GM04504 (cell line): ENCODE data around the gene COMMD2.
A peak's percentile ranks its signal among the peaks of the same experiment; 100 is the strongest.

Experiments used
- DNase-seq: peaks from one replicate; pipeline ENCODE4 v3.0.0-alpha.2; 2012; ENCODE audit warnings: low read depth

The COMMD2 gene

DNA sequence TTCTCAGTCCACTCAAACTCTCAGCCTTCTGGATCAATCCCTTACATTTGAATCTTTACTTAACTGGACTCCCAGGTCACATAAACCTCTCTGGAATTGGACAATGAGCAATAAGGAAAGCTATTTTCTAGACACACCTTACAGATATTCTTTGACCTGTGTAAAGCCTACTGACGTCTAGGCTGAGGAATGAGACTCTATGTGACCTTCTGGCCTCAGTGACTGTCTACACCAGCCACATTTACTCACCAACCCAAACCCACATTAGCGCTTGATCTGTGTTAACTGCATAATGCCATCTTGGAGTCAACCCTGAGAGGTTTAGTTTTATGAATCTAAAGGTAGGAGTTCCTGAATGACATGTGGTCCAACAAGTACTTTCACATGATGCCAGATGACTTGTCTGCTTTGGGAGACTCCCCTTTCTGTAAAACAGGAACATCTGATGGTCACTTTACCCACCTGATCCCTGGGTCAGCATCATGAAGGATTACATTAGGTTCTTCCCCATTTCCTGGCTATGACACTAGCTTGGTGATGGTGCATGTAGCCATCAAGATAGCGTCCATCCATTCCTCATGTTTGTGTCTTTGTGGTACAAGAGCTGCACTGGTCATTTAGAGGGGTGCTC, 11.4 kb upstream of the COMMD2 start:
- DNase-seq, result no peak

DNA sequence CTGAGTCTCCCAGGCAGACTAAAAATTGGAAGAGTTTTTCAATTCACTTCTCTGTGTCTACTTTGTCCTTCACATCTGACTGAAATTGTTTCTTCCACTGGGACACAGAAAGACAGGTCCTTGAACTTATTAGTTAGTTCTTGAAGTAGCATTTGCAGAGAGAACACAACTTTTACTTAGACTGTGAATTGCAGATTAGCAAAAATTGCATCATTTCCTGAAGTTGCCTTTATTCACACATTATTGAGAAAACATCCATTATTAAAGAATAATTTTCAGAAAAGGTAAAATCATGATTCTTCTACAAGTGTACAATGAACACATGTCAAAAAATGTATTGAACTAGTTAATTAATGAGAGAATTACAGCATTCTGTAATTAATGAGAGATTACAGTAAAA, 1.4 kb upstream of the COMMD2 start:
- no peak for DNase-seq

DNA sequence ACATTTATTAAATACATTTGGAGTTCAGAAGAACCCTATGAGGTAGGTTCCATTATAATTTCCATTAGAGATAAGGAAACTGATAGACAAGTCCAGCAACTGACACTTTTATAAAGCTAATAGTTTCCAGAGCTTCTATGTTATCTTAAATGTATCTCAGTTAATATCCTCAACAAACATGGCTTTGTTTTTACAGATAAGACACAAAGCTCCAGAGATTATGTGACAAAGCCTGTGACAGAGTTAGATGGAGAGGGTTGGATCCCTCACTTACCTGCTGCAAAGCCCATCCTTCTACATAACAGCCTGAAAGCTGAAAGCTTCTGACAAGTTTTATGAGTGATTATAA, 473 bp upstream of the COMMD2 start:
- DNase-seq, result no peak

DNA sequence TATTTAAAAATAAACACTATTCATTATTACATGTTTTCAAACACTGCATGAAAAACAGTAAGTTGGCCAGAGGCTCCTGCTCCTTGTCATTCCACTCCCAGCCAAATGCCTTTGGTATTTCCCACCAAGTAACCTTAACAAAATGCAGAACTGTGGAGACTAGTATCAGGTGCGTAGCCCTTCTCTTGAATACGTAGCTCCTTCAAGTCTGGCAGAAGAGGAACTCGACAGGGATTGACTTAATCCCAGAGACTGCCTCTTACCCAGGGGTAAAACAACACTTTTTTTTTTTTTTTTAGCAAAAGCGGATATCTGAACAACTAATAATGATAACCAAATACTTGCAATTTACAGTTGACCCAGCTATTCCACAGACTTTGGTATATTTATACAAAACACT, 738 bp downstream of the COMMD2 start:
- no peak for DNase-seq

DNA sequence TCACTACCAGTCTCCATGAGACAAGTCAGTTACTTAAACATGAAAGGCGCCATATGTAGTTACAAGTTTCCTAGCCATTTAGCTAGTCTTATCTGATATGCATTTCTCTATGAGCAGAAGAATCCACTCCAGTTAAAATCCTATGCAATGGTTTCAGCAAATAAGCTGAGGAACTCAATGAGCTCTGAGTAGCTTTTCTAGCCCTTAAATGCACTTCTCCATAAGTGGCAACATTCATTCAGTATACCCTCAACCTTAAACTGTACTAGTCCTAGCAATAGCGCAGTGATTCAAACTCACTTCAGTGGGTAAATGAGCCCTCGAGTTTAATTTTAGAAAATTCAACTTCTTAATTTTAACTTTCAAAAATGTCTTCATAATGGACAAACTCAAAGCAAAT, 7.7 kb downstream of the COMMD2 start:
- DNase-seq, result no peak

DNA sequence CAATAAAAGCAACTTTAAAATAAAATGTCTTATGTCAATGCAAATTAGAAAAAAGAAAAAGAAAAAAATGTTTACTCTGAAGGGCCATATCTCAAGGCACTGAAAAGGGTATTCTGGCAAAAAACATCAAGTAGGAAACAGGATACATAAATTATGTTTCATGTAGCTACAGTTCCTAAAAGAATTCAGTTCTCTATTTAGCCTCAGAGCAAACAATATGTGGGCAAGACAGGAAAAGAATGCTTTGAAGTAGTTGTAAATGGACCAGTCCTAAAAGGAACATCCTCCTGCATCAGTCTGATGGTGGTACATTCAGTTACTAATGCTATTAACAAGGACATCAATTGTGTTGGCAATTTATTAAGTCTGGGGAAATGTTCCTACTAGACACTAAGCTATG, 8.1 kb downstream of the COMMD2 start:
- DNase-seq, result no peak

DNA sequence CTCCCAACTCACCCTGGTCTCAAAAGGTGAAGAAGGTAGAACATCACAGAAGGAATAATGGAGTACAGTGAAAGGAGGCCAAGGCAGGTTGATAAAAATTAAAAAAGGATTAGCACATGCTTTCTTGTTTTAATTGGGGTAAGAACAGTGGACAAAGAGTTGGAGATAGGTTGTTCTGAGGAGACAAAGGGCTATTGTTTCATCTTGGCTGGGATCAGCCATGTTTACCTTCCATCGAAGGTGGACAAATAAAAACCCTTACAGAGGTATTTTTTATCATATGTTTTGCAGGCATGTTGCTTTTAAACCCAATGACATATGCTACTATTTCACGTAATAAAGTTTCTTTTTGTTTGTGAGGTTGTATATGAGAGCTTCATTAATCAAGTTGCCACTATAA, 12.9 kb downstream of the COMMD2 start:
- DNase-seq, result no peak

DNA sequence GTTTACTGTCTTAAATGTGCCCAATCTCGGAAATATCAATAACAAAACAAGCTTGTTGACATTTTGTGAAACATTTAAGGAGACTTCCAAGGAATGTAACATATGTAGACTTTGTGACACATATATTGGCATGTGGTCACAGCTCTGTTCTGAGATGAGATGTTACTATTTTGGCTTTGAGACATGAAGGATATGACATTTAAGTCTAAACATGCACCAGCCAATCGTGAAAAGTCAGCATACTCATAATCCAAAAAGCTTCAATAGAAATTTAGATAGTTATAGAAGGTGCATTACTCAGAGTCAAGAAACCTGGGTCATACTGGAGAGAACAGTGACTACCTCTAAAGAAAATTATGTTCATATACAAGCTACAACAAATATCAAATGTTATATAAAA, 13.4 kb downstream of the COMMD2 start:
- no peak for DNase-seq

DNA sequence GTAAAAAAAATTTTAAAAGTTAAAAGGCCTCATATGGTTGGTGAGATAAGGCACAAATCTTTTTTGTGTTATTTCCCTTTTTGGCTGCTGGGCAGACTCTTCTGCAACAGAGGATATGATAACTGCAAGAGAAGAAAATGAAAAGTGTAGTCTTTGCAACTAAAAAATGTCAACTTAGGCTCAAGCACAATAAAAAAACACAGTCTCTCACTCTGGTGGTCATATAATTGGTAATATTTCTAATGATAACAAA, 15.4 kb downstream of the COMMD2 start:
- DNase-seq, result no peak

DNA sequence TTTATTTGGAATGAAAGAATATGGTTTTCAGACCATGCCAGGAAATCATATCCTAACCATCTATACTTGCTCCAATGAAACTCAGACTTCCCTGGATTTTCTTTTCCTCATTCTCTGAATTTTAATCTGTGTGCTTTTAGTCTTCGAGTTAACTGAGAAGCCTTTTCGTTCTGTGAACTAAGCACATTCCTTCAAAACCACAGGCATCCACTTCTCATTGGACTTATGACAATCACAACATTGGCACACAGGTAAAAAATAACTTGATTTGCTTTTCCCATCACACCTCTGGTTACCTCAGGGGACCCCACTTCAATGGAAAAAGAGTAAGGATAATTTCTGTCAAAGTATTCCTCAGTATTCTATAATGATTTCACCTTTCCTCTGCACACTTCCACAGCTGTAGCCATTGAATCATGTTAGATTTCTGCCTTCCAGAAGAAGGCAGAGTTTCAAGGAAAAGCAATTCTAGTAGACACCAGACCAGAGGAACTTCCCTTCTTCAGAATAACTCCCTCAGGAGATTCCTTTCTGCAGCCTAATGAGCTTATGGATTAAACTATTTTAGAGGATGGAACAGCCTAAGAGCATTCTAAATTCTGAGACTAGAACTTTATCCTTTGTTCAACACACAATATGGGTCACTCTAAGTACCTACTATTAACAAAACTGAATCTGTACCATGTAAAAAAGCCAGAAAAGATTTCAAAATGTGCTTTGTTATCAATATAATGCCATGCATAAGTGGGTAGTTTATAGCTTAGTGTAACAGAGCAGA, 15.9 kb downstream of the COMMD2 start:
- DNase-seq, result no peak

DNA sequence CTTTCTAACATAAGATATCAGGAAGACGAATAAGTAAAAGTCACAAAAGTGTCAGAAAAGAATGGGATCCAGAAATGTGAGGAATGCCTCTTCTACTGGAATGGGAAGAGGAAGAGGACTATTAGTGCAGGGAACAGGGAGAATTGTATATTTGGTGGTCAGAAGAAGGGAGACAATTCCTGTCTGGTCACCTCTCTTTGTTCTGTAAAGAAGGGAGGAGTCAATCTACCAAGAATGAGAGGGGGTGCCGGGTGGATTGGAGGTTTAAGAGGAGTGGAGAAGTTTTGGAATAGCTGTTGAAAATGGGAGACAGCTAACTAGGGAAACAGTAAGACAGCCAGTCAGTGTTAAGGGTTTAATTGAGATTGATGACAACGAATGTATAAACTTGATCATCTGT, 20.1 kb downstream of the COMMD2 start:
- DNase-seq, result no peak

DNA sequence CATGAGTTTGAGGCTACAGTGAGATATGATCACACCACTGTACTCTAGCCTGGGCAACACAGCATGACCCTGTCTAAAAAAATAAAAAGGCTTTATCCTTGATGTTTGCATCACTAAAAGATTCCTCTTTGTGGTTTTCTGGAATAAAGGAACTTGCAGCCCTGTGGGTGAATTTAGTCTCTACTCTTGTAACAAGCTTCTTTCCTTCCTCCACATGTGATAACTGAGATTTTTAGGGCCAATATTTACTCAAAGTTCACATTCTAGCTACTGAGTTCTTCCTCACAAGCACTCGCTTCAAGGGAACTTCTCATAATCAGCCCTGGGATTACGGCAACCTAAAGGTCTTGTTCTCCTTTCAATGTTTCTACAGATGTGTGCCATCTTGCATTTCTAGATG, 24.6 kb downstream of the COMMD2 start:
- DNase-seq, result no peak

DNA sequence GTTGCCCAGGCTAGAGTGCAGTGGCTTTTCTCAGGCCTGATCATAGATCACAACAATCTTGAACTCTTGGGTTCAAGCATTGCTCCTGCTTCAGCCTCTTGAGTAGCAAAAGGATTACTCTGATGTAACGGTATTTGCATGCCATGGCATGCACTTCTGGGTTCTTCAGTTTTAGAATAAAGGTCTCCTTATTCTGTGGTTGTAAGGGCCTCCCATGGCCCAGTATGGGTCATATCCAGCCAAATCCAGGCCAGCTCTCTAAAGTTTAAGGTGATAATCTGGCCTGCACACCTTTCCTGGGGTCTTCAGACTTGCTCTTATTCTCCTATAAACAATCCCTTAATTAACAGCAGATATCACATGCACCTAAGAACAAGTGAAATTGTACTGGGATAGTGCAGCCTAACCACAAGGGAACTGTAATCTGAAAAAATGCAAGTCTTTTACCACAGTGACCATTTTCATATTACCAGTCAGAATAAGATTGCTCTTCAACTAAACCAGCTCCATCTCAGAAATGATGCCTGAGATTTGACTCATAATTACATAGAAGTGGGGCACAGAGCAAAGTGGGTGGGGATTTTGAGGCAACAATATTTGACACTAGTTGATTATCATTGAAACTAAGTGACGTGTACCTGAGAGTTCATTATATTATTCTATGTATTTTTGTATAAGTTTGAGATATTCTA, 25.4 kb downstream of the COMMD2 start:
- DNase-seq, result no peak

DNA sequence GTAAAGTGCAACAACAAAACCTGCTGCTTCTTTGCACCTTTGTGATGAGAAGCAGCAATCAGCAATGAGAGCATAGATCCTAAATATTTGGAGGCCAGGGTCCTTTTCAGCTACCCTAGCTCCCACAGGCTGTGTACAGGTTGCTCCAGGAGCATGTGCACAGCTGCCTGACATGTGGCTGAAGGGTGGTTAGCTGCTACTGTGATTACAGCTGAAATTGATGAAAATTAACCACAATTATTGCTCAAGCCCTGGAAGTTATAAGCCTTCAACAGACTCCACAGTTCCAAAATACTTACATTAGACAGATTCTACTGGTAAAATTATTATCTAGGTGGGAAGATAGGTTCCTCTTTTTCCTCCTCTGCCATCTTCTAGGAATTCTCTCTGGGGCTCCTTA, 28.5 kb downstream of the COMMD2 start:
- DNase-seq, result no peak

DNA sequence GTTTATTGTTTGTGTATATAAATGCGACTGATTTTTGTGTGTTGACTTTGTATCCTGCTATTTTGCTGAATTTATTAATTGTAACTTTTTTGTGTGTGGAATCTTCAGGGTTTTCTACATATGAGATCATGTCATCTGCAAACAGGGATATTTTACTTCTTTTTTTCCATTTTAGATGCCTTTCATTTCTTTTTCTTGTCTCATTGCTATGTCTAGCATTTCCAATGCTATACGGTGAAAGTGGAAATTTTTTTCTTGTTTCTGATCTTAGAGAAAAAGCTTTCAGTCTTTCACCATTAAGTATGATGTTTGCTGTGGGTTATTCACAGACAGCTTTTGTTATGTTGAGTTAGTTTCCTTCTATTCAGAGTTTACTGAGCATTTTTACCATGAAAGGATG, 31.4 kb downstream of the COMMD2 start:
- DNase-seq, result no peak

DNA sequence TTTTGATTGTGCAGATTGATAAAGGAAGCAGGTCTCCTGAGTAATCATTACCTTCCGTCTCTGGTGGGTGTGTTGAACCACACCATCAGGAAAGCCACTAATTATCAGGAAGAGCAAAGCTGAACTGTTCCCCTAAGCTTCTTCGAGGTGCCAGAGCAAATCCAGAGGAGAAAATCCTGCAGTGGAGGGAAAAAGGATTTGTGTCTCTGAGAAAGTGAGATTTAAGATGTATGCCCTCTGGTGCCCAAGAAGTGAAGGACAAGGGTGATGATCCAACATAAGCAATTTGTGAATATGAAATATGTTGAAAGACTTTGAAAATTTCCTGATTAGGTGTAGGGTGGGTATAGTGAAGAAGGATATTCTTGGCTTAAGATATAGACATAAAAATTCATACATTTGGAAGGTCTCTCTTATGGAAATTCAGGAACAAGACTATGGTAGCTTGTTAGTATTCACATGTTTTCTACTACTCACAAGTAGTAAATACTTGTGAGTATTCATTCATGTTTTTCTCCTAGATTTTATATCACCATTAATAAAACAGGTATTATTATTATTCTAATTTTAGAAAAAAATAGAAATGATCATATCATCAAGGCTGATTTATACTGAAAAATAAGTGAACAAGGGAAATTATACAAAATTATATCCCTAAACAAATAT, 34.8 kb downstream of the COMMD2 start:
- no peak for DNase-seq

DNA sequence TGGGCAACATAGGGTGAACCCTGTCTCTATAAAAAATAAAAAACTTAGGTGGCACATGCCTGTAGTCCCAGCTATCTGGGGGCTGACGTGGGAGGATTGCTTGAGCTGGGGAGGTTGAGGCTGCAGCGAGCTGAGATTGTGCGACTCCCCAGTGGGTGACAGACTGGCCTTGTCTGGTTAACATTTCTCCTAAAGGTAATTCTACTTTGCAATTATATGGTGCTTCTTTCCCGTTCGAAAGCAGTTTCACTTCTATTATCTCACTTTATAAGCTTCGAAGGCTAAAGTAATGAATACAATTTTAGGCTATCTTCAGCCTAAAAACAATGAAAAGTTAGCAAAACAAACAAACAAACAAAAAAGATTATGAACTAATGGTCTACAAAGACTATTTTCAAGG, 35.3 kb downstream of the COMMD2 start:
- DNase-seq, result no peak

DNA sequence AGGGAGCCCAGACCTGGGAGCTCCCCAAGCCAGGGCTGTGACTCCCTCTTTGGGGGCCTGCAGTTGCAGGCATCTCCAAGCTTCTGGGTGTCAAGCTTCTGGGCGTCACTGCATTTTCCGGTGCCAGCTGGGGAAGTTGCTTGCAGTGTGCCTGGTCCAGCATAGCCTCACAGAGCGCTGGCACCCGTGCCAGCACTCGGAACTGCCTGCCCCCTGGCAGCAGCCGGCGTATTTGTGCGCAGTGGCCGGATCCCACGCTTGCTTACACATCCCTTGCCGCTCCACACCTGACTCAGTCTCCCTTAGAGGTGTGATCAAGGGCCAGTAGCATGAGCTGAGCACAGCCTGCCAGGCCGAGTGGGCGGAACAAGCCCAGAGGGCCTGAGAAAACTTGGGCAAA, 37.0 kb downstream of the COMMD2 start:
- no peak for DNase-seq

DNA sequence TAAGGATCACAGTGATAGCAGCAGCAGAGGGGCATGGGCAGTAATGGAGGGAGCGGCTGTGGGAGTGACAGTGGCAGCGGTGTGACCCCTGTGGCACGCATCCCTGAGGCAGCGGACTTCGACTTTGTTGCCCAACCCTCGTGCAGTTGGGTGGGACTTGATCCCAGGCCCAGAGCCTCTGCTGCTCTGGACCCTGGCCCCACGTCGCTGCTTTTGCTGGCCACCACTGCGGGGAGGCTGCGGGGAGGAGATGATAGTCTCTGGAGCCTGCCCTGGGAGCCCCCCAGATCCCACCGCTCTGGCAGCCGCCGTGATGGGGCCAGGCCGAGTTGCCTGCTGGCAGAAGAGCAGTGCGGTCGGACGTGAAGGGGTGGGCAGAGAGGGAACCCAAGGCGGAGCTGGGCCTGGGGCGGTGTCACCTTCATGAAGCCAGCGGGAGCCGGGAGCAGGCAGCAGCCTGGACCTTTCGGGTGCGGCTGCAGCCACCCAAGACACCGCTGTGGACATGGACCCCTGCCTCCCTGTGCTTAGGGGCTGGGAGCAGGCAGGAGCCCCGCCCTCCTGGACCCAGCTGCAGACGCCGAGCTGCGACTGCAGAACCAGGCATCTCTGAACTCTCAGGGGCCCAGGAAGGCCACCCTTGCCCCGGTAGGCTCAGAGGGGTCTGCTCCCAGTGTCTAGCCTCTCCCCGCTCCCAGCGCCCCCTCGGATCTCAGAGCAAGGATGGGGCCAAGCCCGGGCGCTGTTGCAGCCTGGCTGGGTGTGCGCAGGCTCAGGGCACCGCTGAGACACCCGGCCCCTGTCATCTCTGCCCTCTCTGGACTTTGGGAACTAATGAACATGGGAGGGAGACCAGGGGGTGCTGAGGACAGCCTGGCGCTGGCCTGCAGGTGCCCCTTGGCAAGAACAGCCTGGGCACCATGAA, 38.3 kb downstream of the COMMD2 start:
- DNase-seq, result no peak

DNA sequence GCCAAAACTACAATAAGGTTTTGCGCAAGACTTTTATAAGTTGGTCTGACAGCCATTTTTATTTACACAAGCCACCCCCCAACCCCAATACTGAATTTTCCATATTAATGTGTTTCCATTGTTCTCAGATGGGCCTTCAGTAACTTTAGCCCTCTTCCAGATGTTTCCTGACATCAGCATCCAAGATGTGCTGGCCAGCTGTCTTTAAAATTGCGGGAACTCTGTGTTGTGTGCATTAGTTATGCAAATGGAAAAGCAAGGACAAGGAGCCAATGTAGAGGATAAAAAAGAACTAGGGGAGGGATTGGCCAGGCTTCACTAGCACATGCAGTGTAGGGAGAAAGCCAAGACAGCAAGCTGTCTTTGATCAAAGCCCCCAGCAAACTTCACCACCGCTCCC, 45.4 kb downstream of the COMMD2 start:
- DNase-seq, result no peak

DNA sequence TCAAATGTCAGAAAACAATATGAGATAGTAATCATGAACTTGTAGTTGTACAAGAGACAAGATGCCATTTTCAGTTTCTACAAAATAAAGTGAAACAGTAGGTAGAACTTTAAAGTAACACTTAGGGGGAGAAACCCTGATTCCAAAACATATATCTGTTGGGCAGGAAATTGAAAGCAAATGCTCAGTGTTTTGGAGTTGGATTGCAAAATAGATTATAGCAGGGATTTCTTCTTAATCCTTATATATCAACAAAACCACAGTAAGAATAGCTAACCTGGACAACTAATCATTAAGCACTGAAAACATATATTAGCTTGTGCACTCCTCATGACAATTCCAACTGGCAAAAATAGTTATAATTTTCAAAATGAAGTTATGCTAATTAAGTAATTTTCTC, 46.9 kb downstream of the COMMD2 start:
- DNase-seq, result no peak

DNA sequence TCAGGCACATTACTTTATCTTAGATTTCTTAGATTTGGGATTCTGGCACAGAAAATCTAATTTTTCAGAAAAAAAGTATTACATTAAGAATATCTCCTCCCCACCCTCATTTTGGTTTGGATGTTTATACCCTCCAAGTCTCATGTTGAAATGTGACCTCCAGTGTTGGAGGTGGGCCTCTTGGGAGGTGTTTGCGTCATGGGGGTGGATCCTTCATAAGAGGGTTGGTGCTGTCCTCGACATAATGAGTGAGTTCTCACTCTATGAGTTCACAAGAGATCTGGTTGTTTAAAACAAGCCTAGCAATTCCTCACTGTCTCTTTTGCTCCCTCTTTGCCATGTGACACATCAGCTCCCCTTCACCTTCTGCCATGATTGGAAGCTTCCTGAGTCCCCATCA, 48.8 kb downstream of the COMMD2 start:
- DNase-seq, result peak; percentile 79
